Measurements from ENCODE around the gene RALGPS1. TPM values are rescaled to one million over a fixed set of nuclear protein-coding genes. Genes with fewer than 3 reads are reported as not detected.
A peak's percentile ranks its signal among the peaks of the same experiment; 100 is the strongest.

The RALGPS1 gene
- total RNA-seq, 1 donor from 2014 or later = 15.1 TPM

DNA sequence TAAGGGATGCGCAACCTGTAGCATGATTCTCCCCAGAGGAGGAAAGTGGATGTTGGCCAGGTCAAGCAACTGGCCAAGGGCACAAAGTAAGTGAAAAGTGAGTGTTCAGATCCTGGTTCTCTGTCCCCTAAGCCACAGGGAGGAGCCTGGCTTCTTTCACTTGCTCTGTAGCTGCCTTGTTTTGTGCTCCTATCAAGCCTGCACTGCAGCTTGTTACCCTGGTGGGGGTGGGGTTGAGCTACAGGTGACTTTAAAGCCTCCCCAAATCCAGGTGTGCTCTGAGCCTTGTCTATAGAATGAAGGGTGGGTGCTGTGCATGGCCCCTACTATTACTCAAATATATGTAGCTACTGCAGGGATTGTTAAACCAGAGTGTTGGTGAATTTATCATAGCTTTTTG, 32.9 kb downstream of the RALGPS1 start:
- no peak for DNase-seq (ENCODE audit: low spot score)

DNA sequence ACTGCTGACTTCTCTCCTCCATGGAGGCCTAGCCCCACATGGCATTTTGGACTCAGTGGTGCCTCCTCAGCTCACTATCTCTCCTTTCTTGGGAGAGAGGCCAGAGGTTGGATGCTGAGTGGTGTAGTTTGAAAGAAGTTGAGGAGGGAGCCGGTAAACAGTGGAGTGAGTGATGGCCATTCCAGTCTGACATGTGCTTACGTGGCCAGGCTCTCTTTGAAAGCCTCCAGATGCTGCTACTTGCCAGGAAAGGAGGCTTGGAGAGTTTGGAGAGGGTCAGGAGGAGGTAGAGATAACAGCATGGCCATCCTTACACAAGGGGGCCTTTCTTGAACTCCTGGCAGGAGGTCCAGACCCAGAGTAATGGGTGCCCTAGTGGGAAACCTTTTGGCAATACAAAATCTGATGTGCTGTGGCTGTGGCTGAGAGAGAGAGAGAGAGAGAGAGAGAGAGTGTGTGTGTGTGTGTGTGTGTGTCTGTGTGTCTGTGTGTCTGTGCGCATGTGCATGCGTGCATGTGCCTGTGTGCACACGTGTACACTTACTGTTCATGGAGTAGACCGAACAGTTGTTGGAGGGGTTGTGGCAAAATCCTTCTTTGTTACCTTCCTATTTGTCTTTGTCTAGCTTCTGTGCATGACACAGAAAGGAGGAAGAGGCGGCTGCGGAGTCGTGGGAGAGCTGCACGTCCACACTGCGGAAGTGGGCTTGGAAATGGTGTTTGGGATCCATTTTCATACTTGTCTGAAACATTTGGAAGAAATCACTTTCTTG, 37.8 kb downstream of the RALGPS1 start:
- peak; percentile 51 for ATAC-seq
- intact Hi-C loops (cut with DNase I) = no loop called here
- DNase-seq (ENCODE audit: low spot score) = no peak

More for the DNA sequence above, 32.9 kb downstream of the RALGPS1 start:
- no peak for ATAC-seq
- intact Hi-C loops (cut with DNase I) = no loop called here

DNA sequence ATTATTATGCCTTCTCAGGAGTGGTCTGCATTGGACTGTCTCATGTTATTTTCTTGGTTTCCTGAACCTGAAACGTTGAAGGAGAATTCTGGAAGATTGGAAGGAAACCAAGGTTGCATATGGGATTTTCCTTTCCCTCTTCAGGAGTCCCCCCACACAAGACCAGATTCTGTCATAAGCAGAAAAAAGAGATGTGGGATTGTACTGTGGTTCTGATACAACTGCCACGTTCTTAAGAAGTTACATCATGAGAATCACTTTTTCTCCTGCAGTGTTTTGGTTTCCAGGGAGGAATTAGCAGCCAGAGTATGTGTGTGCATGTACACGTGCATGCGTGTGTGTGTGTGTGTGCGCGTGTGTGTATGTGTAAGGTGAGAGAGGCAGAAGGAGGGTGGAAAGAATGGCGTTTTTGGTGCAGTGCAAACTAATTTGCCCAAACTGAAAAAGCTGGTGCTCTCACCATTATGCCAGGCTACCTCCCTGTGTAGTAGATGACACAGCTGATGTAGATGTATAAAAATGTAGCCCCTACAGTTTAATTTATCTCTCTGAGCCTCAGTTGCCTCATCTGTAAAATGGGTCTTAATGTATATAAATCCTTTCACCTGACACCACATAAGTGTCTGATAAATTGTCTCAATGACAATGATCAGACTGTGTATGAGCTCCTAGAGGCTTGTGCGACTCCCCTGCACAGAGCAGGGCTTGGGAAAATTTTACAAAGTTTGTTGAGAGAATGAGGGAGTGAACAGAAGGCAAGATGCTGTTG, 38.6 kb downstream of the RALGPS1 start:
- DNase-seq (ENCODE audit: low spot score) (no peak), ATAC-seq (peak; percentile 51)
- intact Hi-C loops (cut with DNase I) = no loop called here

GRCh38 chr9:126955811-126956210, 41.2 kb downstream of the RALGPS1 start:
- ATAC-seq (no peak), DNase-seq (ENCODE audit: low spot score) (no peak)
- intact Hi-C loops (cut with DNase I) = no loop called here

DNA sequence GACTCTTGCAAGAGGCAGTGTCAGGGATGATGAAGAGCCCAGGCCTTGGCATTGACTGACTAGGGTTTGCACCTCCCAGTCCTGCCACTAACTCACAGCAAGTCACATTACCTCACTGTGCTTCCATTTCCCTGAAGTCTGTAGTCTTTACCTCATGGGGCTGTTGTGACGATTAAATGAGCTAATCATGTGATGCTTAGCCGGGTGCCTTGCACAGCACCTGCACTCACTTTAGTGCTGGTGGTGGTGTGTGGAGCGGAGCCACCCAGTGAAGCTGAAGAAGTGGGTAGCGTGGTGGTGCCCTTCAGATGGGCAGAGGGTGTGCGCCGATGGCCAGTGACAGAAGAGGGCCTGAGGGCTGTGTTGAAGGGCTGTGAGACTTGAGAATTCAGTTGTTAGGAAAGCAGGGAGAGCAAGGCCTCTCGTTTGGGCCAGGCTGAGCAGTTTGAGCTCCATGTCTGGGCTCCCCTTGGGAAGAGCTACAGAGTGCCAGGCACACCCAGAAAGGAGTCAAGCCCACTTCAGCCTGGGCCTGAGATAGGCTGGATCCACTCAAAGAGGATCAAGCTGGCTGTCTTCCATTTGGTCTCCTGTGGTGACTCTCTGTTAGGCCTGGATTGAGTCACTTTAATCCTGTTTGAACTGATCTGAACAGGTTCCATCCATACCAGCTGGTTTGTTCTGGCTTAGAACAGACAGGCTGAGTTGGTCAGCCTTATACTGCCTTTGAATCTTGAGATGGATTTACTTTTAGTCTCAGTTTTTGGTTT, 42.5 kb downstream of the RALGPS1 start:
- ATAC-seq (peak; percentile 51), DNase-seq (ENCODE audit: low spot score) (no peak)
- intact Hi-C loops (cut with DNase I) = no loop called here

- intact Hi-C loops (cut with DNase I) = no loop called here
- ATAC-seq (no peak), DNase-seq (ENCODE audit: low spot score) (no peak)
Observed at GRCh38 chr9:126957687-126958053, 43.1 kb downstream of the RALGPS1 start.

DNA sequence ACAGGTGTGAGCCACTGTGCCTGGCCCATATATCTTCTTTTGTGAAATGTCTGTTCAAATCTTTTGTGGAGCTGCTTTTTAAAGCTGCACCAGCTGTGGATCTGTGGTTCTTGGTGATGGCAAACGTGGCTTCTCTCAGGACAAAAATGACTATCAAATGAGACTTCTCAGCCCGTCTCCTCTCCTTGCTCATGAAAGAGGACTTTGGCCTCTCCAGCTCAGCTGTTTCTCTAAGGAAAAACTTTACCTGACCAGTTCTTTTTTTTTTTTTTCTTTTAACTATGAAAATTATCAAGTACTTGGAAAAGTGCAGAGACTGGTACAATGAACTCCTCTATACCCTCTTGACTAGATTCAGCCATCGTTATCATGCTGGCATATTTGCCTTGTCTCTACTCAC, 44.8 kb downstream of the RALGPS1 start:
- intact Hi-C loops (cut with DNase I) = no loop called here
- no peak for ATAC-seq

GRCh38 chr9:126959917-126960316, 45.3 kb downstream of the RALGPS1 start:
- intact Hi-C loops (cut with DNase I) = no loop called here
- DNase-seq (ENCODE audit: low spot score) (no peak), ATAC-seq (no peak)

More for the DNA sequence above, 44.8 kb downstream of the RALGPS1 start:
- no peak for DNase-seq (ENCODE audit: low spot score)

DNA sequence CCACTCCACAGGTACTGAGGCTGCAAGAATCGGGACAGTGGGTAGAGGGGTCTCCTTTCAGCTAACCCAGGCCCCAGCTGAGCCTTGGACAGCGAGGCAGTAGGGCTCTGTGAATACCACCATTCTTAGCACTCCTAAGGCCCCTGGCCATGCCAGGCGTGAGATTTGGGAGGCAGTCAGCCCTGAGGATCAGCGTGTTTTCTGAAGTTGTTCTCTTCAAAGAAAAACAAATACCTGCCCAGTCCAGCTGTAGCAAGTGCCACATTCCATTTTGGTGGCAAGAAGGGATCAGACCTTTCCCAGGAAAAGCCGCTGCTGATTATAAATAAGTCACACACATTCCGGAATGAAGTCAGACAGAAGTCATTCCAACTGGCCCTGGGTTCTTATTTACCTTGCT, 47.8 kb downstream of the RALGPS1 start:
- intact Hi-C loops (cut with DNase I) = no loop called here
- ATAC-seq = no peak
- no peak for DNase-seq (ENCODE audit: low spot score)

DNA sequence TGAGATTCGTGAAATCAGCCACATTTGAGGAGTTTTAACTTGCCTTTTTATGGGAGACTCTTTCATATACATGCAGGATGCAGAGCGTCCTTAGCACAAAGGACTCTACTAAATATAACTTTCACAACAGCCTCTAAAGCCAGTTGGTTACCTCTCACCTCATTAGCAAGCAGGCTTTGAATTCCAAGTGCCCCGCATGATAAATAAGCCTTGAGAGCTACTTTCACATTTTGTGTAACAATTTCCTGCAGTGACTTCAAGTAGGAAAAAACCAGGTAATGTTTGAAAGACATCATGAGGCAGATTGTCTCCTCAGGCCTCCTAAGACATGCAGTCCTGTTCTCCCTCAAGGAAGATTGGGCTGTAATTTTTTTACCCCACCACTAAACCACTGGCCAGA, 50.5 kb downstream of the RALGPS1 start:
- DNase-seq (ENCODE audit: low spot score) (no peak), ATAC-seq (no peak)
- intact Hi-C loops (cut with DNase I) = no loop called here

DNA sequence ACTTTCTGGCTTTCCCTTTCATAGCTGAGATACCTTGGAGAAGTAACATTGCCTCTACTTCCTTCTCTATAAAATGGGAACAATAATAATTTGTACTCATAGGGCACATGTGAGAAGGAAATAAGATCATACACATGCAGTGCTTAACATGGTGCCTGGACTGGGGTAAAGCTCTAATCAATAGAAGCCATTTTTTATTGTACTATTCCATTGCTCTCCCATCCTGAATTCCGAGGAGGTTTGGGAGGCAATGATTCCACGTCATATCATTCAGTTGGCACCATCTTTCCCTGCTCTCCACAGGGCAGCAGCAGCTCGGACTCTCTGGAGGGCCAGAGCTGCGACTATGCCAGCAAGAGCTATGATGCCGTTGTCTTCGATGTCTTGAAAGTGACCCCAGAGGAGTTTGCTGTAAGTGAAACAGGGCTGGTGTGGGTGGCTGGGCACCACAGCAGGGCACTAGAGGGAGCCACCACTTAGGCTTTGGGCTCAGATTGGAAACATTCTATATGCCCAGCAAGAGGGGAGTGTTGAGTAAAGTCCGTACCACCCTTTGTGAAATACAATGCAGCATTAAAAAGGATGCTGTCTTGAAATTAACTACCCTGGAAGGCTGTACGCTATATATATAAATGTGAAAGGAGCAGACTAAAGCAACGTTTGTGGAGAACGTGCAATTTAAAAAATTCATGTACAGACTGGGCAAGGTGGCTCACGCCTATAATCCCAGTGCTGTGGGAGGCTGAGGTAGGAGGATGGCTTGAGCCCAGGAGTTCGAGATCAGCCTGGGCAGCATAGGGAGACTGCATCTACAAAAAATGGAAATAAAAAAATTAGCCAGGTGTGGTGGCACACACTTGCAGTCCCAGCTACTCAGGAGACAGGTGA, 51.2 kb downstream of the RALGPS1 start:
- ATAC-seq (peak; percentile 87), DNase-seq (ENCODE audit: low spot score) (no peak)
- intact Hi-C loops (cut with DNase I) = no loop called here

DNA sequence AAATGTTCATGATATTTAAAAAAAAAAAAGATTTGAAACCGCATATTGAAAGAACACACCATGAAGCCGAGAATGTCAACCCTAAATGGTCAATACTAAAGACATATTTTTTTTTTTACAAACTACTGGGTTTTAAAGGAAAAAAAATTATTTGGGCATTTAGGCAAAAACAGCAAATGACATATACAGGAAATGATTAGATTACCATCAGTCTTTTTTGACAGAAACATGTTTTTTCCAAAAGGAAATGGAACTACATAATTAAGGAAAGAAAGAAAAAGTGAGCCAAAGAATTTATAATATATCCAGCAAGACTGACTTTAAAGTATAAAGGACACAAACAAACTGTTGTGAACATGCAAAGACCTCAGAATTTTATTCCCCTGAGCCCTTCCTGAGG, 56.7 kb downstream of the RALGPS1 start:
- DNase-seq (ENCODE audit: low spot score) = no peak
- intact Hi-C loops (cut with DNase I) = no loop called here

GRCh38 chr9:126973651-126974529, 59.3 kb downstream of the RALGPS1 start:
- no peak for ATAC-seq
- DNase-seq (ENCODE audit: low spot score) = no peak
- intact Hi-C loops (cut with DNase I) = no loop called here

More for the DNA sequence above, 56.7 kb downstream of the RALGPS1 start:
- no peak for ATAC-seq

- ATAC-seq (no peak), DNase-seq (ENCODE audit: low spot score) (no peak)
- intact Hi-C loops (cut with DNase I) = no loop called here
Observed at GRCh38 chr9:126974594-126974993, 60.0 kb downstream of the RALGPS1 start.

DNA sequence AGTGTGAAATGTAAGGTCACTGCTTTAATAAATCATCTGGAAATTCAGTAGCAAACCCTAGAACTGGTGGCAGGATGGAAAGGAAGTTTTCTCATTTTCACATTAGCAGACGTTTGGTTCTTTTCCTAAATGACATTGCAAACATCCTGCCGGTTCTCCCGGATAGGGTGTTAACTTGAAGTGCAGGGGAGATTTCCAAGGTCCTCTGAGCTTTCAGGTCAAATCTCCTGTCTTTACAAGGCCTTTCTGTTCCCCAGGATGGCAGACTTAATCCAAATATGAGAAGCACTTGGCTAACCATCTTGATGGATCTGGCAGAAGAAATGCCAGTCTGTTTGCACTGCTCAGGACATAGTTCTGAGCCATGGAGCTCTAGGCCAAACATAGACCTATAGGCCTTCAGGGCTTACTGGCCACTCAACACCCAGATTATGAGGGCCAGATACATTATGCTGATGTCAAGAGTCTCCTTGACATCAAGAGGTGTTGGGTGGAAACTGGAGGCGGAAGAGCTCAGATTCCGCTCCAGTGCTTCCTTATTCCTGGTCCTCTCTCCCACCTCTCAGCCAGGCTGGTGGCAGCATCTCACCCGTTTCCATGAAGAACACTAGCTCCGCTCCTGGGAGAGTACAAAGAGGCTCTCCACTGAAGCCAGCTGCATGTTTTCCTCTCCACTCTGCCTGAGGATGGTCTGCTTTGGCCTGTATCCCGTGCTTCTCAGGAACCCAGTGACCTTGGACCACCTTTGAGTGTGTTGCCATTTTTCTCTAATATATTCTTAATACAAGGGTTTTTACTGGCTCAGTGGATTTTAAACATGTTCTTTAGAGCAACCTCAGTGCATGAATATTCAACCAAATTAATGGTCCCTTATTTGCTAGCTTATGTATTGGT, 61.0 kb downstream of the RALGPS1 start:
- intact Hi-C loops (cut with DNase I) = no loop called here
- no peak for DNase-seq (ENCODE audit: low spot score)
- ATAC-seq = no peak

- intact Hi-C loops (cut with DNase I) = no loop called here
- DNase-seq (ENCODE audit: low spot score) = no peak
- ATAC-seq = no peak
Observed at GRCh38 chr9:126979461-126979860, 64.9 kb downstream of the RALGPS1 start.

GRCh38 chr9:126980231-126980630, 65.6 kb downstream of the RALGPS1 start:
- intact Hi-C loops (cut with DNase I) = no loop called here
- ATAC-seq (peak; percentile 18), DNase-seq (ENCODE audit: low spot score) (no peak)

Data from sciatic nerve (tissue), 2 donors.